KOPT-K1 (cell line): Measurements from ENCODE around the gene HACE1.

ENCODE experiments used
- H3K27ac ChIP-seq: fragments of 200-600 bp; sonication (generic); 2 replicates; pipeline ENCODE4 v1.5.1; 2016; ENCODE audit warnings: antibody characterized with exemption, mild to moderate bottlenecking, low read depth, low read length; ENCODE audit not compliant: poor library complexity, severe bottlenecking
- H3K36me3 ChIP-seq: fragments of 200-600 bp; sonication (generic); 2 replicates; pipeline ENCODE4 v1.5.1; 2017; ENCODE audit warnings: antibody characterized with exemption, mild to moderate bottlenecking, low read length, moderate library complexity; ENCODE audit not compliant: insufficient read depth
- H3K9me3 ChIP-seq: fragments of 200-600 bp; sonication (generic); 2 replicates; pipeline ENCODE4 v1.5.1; 2017; ENCODE audit warnings: antibody characterized with exemption, low read length, mild to moderate bottlenecking; ENCODE audit not compliant: insufficient read depth, poor library complexity, severe bottlenecking

HACE1 gene

DNA sequence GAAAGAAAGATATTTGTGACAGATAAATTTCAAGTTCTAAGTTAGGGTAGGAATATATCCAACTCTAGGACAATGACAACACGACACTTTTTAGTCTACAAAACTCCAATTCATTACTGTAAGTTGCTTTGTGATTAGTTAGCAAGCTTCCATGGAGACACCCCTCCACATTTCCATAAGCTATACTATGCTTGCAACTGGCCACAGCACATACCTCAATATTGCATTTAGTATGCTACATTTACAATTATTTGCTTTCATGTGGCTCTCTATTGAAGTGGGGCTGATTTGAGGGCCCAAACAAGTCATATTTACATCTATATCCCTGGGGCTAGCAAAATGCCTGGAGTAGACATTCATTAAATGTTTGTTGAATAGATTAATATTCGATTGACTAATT, 129.3 kb downstream of the HACE1 start:
- H3K36me3 ChIP-seq: peaks cover 39% of the 10 kb centered on the region
- no peak overlapping the region for H3K27ac ChIP-seq
- H3K9me3 ChIP-seq: no peaks in the 10 kb centered on the region

- Histone ChIP-seq H3K27ac (no peak overlapping the region), H3K36me3 (peaks cover 39% of the 10 kb centered on the region)
These were observed 130.3 kb downstream of the HACE1 start for GRCh38 chr6:104729433-104729832.

GRCh38 chr6:104728448-104728847, 131.3 kb downstream of the HACE1 start:
- Histone ChIP-seq H3K9me3 (no peaks in the 10 kb centered on the region), H3K27ac (no peak overlapping the region), H3K36me3 (peaks cover 34% of the 10 kb centered on the region)

More at GRCh38 chr6:104729433-104729832, 130.3 kb downstream of the HACE1 start:
- H3K9me3 ChIP-seq: no peaks in the 10 kb centered on the region

DNA sequence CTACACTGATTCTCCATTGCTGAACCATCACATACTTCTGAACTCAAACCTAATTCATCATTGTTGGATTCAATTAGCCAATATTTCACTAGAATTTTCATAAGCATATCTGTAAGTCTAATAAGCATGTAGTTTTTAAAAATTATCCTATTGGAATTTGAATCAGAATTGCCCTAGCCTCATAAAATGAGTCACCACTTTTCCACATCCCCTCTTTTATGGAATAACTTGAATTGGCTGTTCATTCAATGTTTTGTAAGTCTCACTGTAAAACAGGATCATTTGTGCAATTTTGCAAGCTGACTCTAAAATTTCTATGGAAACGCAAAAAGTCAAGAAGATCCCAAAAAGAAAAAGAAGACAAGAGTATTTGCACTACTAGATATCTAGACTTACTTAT, 141.0 kb downstream of the HACE1 start:
- Histone ChIP-seq H3K36me3 (no peaks in the 10 kb centered on the region; the same call in 1 of the 2 replicates), H3K27ac (no peak overlapping the region), H3K9me3 (no peaks in the 10 kb centered on the region)

- Histone ChIP-seq H3K36me3 (no peaks in the 10 kb centered on the region; the same call in 1 of the 2 replicates), H3K9me3 (no peaks in the 10 kb centered on the region), H3K27ac (no peak overlapping the region)
These were observed 142.9 kb downstream of the HACE1 start for GRCh38 chr6:104716858-104717257.

GRCh38 chr6:104714796-104715195, 144.9 kb downstream of the HACE1 start:
- H3K9me3 ChIP-seq: no peaks in the 10 kb centered on the region

DNA sequence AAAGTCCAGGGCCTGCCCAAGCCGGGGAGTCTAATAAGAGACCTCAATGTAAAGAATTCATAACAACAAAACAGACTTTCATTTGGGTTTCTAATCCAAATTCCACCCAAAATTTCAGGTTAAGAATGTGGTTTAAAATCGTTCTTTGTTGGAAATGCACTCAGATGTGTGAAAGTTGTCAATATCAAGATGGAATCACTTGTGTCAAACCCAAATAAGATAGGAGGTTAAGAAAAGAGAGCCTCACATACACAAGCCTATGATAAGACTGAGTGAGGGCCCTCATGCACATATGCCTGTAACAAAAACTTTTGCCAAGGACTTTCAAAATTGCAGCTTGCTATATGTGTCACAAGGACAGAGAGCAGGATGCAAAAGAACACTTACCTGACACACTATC, 145.7 kb downstream of the HACE1 start:
- Histone ChIP-seq H3K36me3 (no peaks in the 10 kb centered on the region; the same call in 1 of the 2 replicates), H3K9me3 (peaks cover 8% of the 10 kb centered on the region), H3K27ac (no peak overlapping the region)

More at GRCh38 chr6:104714796-104715195, 144.9 kb downstream of the HACE1 start:
- no peak overlapping the region for H3K27ac ChIP-seq
- H3K36me3 ChIP-seq: no peaks in the 10 kb centered on the region; the same call in 1 of the 2 replicates

GRCh38 chr6:104711371-104711770, 148.3 kb downstream of the HACE1 start:
- Histone ChIP-seq H3K27ac (no peak overlapping the region), H3K36me3 (no peaks in the 10 kb centered on the region; the same call in 1 of the 2 replicates), H3K9me3 (peaks cover 8% of the 10 kb centered on the region)

DNA sequence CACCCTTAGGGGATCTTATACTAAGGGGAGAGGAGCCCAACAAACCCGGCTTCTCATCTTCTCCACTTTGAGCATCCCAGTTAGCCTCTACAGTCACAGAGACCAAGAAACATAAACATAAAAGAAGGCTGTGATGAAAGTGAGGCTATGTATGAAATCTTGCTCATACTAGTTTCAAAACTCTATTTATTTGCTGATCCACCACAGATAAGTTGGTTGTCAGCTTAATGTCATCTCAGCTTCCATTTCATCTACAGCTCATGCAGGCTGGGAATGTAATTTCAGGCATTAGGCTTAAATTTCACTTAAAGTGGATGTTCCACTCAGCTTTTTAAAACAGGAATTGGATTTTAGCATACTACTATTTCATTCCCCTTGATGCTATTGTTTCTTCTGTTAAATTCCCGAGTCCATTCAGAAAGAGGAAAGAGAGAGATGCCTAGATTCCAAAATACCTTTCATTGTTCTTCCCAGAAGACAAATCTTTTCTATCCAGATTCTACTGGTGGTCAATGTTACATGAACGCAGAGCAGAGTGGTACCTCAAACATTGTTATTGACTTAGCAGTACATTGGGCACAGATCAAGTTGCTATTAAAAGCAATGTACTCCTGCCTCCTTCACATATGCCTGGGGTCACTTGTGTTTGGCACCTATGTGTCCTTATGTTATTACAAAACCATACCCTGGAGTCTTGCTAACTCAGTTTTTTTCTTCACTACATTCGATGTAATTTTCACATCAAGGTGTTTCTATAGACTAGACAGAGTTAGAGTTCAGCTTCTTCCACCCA, 149.0 kb downstream of the HACE1 start:
- Histone ChIP-seq H3K36me3 (no peaks in the 10 kb centered on the region; the same call in 1 of the 2 replicates), H3K27ac (no peak overlapping the region), H3K9me3 (peaks cover 8% of the 10 kb centered on the region)

- Histone ChIP-seq H3K27ac (peak overlapping the region; percentile 73), H3K9me3 (peaks cover 8% of the 10 kb centered on the region), H3K36me3 (no peaks in the 10 kb centered on the region)
These were observed 153.7 kb downstream of the HACE1 start for GRCh38 chr6:104705916-104706442.

- H3K9me3 ChIP-seq: peaks cover 8% of the 10 kb centered on the region
- peak overlapping the region; percentile 73 for H3K27ac ChIP-seq
- no peaks in the 10 kb centered on the region for H3K36me3 ChIP-seq
These were observed 154.5 kb downstream of the HACE1 start for GRCh38 chr6:104705095-104705707.

DNA sequence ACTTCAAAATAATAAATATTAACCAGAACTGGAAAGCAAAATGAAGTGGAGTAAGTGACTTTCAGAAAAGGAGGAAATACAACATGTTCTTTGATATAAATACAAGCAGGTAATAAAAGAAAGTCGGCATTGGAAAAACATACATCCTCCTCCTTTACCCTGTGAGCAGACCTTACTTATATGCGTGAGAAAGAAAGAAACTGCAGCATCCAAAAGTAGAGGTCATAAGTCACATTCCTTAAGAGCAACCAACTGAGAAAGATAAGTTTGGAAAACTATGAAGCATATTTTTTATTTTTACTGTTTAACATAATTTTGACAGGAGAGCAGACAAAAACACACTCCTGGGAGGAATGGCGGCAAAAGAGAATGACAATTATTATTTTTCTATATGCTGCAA, 155.5 kb downstream of the HACE1 start:
- Histone ChIP-seq H3K27ac (peak overlapping the region; percentile 73), H3K36me3 (no peaks in the 10 kb centered on the region), H3K9me3 (peaks cover 2% of the 10 kb centered on the region)

DNA sequence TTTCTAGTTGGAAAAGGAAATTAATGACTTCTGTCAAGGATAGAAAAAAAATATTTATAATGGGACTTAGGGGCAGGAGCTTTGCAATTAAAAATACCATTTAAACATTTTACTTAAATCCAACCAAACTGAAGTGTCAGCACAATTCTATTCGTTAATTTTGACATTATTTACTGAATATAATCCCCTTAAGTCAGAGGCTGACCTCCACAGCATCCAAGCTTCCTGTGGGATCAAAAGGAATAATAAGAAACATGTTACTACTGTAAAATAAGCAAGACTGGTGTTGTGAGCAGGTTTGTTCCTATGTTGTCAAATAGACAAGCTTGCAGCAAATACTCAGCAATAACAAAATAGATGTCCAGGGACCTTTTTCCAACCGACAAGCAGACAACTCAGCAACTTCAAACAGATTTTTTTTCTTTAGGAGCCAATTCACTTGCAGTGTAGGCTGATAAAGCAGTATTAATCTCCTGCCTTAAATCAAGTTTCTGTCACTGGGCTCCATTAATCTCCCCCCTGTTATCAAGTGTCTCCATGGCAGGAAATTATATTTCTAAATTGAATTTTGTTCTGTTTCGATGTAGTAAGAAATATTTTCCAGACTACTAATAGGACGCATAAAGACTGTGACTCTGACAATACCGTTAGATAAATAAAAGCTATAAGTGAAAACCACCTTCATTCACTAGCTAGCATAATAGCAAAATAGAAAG, 157.4 kb downstream of the HACE1 start:
- no peak overlapping the region for H3K27ac ChIP-seq
- no peaks in the 10 kb centered on the region for H3K36me3 ChIP-seq
- no peaks in the 10 kb centered on the region for H3K9me3 ChIP-seq

DNA sequence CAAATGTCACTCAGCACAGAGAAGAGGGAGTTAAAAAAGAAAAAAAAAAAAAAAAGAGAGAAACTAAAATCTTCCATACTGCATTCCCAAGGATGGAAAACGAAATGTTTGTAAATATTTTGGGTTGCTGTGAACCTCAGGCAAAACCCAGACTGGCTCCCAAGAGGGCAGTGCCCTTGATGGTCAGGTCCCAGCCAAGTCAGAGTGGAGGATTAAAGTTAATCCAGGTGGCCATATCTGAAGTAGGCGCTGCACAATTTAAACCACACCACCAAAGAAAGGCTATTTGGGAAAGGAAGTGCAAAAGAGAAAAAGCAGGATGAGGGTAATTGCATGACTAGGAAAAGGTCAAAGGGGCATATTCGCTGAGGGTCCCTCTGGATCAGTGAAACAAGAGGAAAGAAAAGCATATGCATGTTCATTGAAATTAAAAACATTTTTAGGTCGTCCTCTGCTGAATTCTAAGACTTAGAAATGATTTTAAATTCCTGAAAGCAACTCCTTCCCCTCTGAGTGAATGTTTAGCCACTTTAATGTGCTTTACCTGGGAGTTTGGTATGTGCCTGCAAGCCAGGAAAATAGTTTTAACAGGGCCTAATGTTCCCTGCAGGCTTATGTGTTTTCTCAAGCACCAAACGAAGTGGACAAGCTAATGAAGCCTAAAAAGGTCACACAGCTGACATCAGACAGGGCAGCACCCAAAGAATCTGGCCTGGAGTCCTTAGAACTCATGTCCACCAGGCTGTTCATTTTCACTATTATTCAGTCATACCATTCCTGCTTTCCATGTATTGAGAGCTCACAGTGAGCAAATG, 159.1 kb downstream of the HACE1 start:
- H3K36me3 ChIP-seq: no peaks in the 10 kb centered on the region
- H3K27ac ChIP-seq: no peak overlapping the region
- no peaks in the 10 kb centered on the region for H3K9me3 ChIP-seq
